Measurements from ENCODE around the gene CASP4. TPM values are rescaled to one million over a fixed set of nuclear protein-coding genes. Genes with fewer than 3 reads are reported as not detected.
"Not testable (repeated sequence)": the region's sequence is repeated elsewhere in the genome, so short reads cannot be mapped to it uniquely, and the experiment has no call there.

The CASP4 gene
- total RNA-seq = 104 and 109 TPM in 2 replicates

- intact Hi-C loops (cut with micrococcal nuclease) = loop anchor here (1.0 to 5.0 kb wide), 8 partner anchors 50 to 1054 kb away; partner anchors contain the start of genes CARD16 and MSANTD4
Measured at GRCh38 chr11:104968355-104968855, at the start of gene CASP4. TSS of gene CASP4 (minus strand) at chr11:104968574. CDS start at chr11:104968525, 49 bp downstream.

GRCh38 chr11:105007463-105007862 lies 39.1 kb upstream of the CASP4 start:
- intact Hi-C loops (cut with micrococcal nuclease) = no loop called here

DNA sequence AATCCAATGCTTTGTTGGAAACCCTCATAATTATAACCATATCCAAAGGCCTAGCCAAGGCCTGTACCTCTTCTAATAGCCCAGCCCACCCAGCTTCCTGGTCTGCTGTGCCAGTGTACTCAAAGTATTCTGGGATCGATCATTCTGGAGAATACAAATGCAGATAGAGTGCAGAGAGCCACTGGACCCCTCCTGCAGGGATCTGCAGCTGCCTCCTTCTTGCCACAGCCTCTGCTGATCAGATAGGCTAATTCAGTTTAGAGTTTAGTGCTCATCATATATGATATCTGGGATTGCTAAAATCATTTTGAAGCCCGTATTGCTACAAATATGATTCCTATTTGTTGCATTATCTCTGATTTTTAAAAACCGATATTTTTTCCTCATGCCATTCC lies 37.1 kb upstream of the CASP4 start:
- intact Hi-C loops (cut with micrococcal nuclease) = no loop called here

DNA sequence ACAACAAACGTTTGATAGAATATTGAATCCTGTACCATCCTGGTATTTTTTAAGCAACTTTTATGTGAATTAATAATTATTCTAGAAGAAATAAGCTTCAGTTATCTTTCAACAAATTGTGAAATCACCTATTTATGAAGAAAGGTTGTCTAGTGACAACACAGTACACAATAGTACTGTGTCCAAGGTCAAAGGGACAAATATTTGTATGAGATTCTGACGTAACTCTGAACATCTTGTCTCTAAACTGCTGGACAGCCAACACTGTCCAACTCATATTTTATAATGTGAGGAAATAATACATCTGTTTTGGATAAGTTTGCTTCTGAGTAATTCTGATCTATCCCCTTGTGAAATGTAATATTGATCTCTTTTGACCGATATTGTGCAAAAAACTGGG lies 35.6 kb upstream of the CASP4 start:
- intact Hi-C loops (cut with micrococcal nuclease) = loop anchor here (5.0 kb wide), 3 partner anchors 452 to 1322 kb away; no protein-coding TSS in a partner anchor

DNA sequence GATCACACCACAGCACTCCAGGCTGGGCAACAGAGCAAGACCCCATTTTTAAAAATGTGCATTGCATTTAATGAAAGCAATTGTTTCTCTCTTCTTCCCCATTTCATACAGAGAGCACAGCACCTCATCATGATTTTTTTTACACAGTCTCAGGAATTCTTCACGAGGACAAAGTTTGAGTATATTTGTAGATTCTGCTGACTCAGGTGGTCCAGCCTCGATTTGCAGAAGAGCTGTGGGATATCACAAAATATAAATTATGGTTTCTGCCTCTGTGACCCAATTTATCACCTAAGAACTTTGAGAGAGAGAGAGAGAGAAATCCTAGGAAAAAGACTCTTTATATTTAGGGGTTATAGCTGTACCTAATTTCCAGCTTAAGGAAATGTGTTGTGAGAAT lies 34.8 kb upstream of the CASP4 start:
- intact Hi-C loops (cut with micrococcal nuclease) = loop anchor here (5.0 kb wide), 3 partner anchors 451 to 1321 kb away; no protein-coding TSS in a partner anchor

DNA sequence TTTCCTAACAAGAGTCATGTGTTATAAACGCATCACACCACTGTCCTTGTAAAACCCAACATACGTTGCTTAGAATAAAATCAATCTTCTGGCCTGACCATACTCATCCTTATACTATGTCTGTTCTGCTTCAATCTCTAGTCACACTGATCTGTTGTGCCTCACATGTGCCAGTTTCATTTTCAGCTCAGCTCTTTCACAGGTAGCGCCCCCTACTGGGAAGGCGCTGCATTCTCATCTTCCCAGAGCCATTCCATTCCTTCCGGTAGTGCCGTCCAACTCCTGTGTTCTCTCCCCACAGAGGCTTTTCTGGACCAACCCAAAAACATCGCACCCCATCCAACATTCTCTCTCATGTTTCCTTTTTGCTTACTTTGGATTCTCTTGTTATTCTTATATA lies 32.4 kb upstream of the CASP4 start:
- intact Hi-C loops (cut with micrococcal nuclease) = loop anchor here (1.0 to 5.0 kb wide), 6 partner anchors 54 to 1318 kb away; no protein-coding TSS in a partner anchor

DNA sequence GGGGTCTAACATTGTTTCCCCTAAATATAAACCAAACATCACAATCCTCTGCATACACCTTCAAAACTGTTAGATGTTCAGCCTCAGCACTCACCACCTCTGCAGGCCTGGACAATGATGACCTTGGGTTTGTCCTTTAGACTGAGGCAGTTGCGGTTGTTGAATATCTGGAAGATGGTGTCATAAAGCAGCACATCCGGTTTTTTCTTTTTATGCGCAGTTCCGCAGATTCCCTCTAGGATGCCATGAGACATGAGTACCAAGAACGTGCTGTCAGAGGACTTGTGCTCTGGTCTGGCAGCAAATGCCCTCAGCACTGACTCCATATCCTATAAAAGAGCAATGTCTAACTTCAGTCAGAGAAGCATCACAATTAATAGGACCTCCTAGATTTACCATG lies 31.8 kb upstream of the CASP4 start:
- intact Hi-C loops (cut with micrococcal nuclease) = loop anchor here (1.0 to 5.0 kb wide), 6 partner anchors 53 to 1318 kb away; no protein-coding TSS in a partner anchor

DNA sequence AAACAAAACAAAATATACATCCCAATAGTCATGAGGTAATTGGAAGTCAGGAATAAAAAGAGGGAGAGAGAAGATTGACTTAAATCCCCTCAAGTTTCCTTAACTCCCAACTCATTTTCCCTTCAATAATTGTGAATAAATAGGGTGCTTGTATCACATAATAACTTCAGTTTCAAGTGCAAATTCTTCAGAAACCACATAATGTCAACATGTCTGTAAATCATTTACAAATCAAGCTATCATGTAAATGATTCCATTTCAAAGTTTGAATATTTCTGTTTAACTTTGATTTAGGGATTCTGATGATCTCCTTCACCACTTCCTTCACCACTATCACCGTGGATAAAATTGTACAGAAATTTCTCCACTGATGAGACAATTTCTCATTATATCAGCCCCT lies 31.3 kb upstream of the CASP4 start:
- intact Hi-C loops (cut with micrococcal nuclease) = loop anchor here (1.0 to 5.0 kb wide), 6 partner anchors 53 to 1317 kb away; no protein-coding TSS in a partner anchor

- intact Hi-C loops (cut with micrococcal nuclease) = no loop called here
Measured at GRCh38 chr11:104997288-104997687, 28.9 kb upstream of the CASP4 start.

- intact Hi-C loops (cut with micrococcal nuclease) = no loop called here
Measured at GRCh38 chr11:104995001-104995408, 26.6 kb upstream of the CASP4 start.

DNA sequence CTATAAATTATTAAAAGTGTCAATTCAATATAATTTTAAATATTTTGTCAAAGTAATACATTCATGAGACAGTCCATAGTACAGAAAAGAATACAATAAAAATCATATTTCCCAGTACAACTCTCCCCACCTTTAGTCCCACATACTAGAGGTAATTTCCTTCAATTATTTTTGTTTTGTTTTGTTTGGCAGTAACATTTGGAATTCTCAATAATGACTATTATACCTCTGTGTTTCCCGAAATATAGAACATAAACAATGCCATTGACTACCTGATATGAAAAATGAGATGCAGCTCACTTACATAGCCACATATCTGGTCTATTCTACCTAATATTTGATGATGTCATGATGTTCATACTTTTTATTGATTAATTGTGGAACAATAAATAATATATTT lies 24.4 kb upstream of the CASP4 start:
- intact Hi-C loops (cut with micrococcal nuclease) = no loop called here

DNA sequence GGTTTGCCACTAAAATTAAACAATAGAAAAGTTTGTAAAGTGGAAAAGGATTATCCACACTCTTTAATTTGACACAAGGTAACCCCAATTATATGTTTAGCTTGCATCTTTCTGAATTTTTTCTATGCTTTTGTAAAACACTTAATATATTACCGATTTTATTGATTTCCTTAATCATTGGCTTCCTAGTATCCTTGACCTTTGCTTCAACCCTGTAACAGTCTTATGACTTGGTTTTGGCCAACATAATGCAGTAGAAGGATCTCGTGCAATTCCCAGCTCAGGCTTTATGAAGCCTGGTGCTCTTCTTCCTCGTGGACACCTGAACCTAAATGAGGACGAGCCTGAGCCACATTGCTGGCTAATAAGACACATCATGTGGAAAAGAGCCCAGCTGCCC lies 23.6 kb upstream of the CASP4 start:
- intact Hi-C loops (cut with micrococcal nuclease) = no loop called here

DNA sequence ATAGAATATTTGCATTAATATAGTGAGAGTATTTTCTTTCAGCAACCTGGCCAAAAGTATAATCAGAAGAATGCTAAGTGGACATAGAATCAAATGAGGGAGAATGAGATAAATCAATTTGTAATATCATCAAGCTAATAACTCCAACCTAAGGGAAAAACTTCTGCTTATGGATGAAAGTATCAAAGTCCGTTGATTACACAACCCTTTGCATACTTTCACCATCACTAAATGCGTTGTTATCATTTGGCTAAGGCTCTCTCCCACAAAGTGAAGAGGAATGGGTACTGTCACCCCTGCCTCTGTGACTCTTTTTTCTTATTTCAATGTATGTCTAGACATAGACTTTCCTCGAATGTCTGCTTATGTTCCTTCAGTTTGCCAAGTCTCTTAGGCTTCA lies 16.4 kb upstream of the CASP4 start:
- intact Hi-C loops (cut with micrococcal nuclease) = no loop called here

- intact Hi-C loops (cut with micrococcal nuclease) = no loop called here
Measured at GRCh38 chr11:104979839-104980238, 11.5 kb upstream of the CASP4 start.

- intact Hi-C loops (cut with micrococcal nuclease) = no loop called here
Measured at GRCh38 chr11:104973616-104974015, 5.2 kb upstream of the CASP4 start.

- intact Hi-C loops (cut with micrococcal nuclease) = not testable (repeated sequence)
Measured at GRCh38 chr11:104972924-104973323, 4.5 kb upstream of the CASP4 start.

GRCh38 chr11:104970756-104971155 lies 2.4 kb upstream of the CASP4 start:
- intact Hi-C loops (cut with micrococcal nuclease) = no loop called here

DNA sequence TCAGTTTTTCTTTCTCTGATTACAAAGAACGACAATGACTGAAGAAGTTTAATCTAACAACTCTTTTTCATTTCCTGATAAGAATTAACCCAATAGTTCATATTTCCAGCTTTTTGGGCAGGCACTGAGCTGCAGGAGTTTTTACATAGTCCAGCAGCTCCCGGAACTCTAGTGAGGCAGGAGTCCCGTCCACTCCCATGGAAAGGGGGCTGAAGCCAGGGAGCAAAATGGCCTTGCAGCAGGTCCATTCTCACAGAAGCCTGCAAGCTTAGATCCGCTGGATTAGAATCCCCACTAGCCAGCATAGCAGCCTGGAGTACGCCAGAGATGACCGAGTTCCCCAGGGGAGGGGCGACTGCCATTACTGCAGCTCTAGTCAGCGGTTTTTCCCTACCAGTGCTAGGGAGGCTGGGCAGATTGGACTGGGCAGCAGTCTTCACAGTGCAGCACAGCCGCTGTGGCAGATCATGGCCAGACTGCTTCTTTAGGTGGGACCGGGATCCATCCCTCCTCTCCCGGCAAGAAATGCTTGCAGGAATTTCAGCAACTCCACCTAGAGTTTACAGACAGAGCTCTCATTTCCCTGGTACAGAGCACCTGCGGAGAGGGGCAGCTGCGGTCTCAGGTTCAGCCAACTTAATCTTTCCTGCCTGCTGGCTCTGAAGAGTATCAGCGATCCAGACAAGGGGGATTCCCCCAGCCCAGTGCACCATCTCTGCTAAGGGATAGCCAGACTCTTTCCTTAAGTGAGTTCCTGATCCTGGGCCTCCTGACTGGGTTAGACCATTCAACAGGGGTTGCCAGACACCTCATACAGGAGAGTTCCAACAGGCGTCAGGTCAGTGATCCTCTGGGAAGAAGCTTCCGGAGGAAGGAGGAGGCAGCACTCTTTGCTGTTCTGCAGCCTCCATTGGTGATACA lies 742 bp upstream of the CASP4 start:
- intact Hi-C loops (cut with micrococcal nuclease) = loop anchor here (1.0 to 5.0 kb wide), 8 partner anchors 51 to 1053 kb away; partner anchors contain the start of genes CARD16 and MSANTD4

DNA sequence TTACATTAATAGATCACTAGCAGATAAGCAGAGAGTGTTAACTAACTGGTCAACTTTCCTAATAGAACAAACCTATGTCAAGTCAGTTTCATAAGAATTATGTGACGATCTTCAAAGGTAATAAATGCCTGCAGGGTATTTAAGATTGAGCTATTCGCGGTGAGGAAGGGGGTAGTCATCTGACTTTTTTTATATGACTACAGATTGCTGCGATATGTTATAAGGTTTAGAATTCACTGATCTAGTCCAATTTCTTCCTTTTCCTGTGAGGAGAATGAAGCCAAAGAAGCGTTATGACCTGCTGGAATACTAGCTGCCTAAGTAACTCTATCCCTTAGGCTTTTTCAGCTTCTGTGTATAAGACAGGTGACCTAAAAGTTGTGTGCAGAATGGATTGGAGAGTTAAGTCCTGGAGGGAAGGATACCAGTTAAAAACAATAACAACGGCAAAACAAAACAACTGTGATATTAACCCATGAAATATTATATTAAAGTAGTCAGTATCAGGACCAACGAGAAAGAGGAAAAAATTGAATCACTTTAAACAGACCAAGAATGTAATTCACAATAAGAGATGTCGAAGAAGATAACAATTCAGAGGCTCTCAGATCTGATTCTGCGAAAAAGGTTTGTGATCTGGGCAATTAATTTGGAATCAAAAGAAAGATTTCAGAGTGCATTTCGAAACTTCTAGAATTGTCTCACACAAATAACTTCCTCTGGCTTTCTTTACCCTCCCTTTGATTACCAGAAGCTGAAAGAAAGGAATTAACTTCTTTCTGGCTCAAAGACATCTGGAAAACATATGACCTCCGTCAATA lies 630 bp downstream of the CASP4 start:
- intact Hi-C loops (cut with micrococcal nuclease) = loop anchor here (1.0 to 5.0 kb wide), 9 partner anchors 49 to 1109 kb away; partner anchors contain the start of genes AASDHPPT, CARD16, KBTBD3 and MSANTD4

DNA sequence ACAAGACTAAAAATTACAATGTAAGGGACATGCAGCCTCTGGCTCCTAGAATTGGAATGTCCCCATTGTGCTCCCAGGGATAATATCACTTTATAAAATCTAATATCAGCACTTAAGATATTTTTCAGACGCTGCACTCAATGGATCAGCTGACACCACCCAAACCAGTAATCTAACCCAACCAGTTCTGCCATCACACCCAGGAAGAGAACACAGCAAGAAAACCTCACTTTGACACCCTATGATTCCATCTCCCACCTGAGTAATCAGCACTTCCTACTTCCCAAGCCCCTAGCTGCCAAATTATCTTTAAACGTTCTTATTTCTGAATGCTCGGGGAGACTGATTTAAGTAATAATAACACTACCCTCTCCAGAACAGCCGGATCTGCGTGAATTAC lies 2.6 kb downstream of the CASP4 start:
- intact Hi-C loops (cut with micrococcal nuclease) = loop anchor here (2.0 to 5.0 kb wide), 2 partner anchors 1057 to 1111 kb away; partner anchors contain the start of genes AASDHPPT, KBTBD3 and MSANTD4

GRCh38 chr11:104964247-104964646 lies 4.1 kb downstream of the CASP4 start:
- intact Hi-C loops (cut with micrococcal nuclease) = no loop called here

All from T-helper 1 cell treated with Interleukin-12 subunit alpha and Interleukin-12 subunit beta and Interleukin-4 antibody, amounts not matched to agents 30 ng/mL and 1 ng/mL, for 36 hours (primary cell).